Mesendoderm (in vitro differentiated cells): Measurements from ENCODE around the gene PPP1R16B.
A peak's percentile ranks its signal among the peaks of the same experiment; 100 is the strongest.

Experiments used
- DNase-seq: peaks from one replicate; pipeline ENCODE4 v3.0.0; 2013
- H2AK5ac ChIP-seq: 2 replicates; pipeline ENCODE4 v1.6.1; 2013; ENCODE audit warnings: low read length, inconsistent platforms
- H2BK120ac ChIP-seq: 2 replicates; pipeline ENCODE4 v1.6.1; 2013; ENCODE audit warnings: low read depth, mild to moderate bottlenecking, low read length, moderate library complexity, mixed read lengths
- H2BK15ac ChIP-seq: replicated peaks from 2 replicates; pipeline ENCODE4 v1.6.1; 2013; ENCODE audit warnings: low read depth, mild to moderate bottlenecking, moderate library complexity
- H2BK5ac ChIP-seq: 2 replicates; pipeline ENCODE4 v1.6.1; 2013; ENCODE audit warnings: low read length, inconsistent platforms
- H3K18ac ChIP-seq: 2 replicates; pipeline ENCODE4 v1.6.1; 2013; ENCODE audit warnings: mild to moderate bottlenecking, low read length, mixed read lengths
- H3K23ac ChIP-seq: one replicate; pipeline ENCODE4 v1.6.1; 2013; ENCODE audit warnings: low read length
- H3K27ac ChIP-seq: 2 replicates; pipeline ENCODE4 v1.5.1; 2013; ENCODE audit warnings: low read depth, mild to moderate bottlenecking, inconsistent platforms, low read length, moderate library complexity
- H3K27me3 ChIP-seq: 2 replicates; pipeline ENCODE4 v1.6.1; 2013; ENCODE audit warnings: low read length, control low read depth, mild to moderate bottlenecking, inconsistent platforms; ENCODE audit not compliant: insufficient read depth, poor library complexity
- H3K36me3 ChIP-seq: 2 replicates; pipeline ENCODE4 v1.6.1; 2013; ENCODE audit warnings: low read length, inconsistent platforms; ENCODE audit not compliant: control insufficient read depth, insufficient read depth
- H3K4ac ChIP-seq: one replicate; pipeline ENCODE4 v1.6.1; 2013; ENCODE audit warnings: low read depth, mild to moderate bottlenecking, low read length, moderate library complexity
- H3K4me1 ChIP-seq: 2 replicates; pipeline ENCODE4 v1.6.1; 2013; ENCODE audit warnings: low read depth, low read length, inconsistent platforms; ENCODE audit not compliant: control insufficient read depth
- H3K4me2 ChIP-seq: 2 replicates; pipeline ENCODE4 v1.6.1; 2013; ENCODE audit warnings: low read length
- H3K4me3 ChIP-seq: 2 replicates; pipeline ENCODE4 v1.5.1; 2013; ENCODE audit warnings: mild to moderate bottlenecking, low read length
- H3K56ac ChIP-seq: one replicate; pipeline ENCODE4 v1.6.1; 2013; ENCODE audit warnings: low read length
- H3K79me1 ChIP-seq: 2 replicates; pipeline ENCODE4 v1.6.1; 2013; ENCODE audit warnings: low read length, inconsistent platforms
- H3K79me2 ChIP-seq: 2 replicates; pipeline ENCODE4 v1.6.1; 2013; ENCODE audit warnings: mild to moderate bottlenecking, low read length; ENCODE audit not compliant: control insufficient read depth, insufficient read depth
- H3K9ac ChIP-seq: 2 replicates; pipeline ENCODE4 v1.6.1; 2013; ENCODE audit warnings: low read length, inconsistent platforms
- H4K5ac ChIP-seq: one replicate; pipeline ENCODE4 v1.6.1; 2013; ENCODE audit warnings: low read length
- H4K8ac ChIP-seq: one replicate; pipeline ENCODE4 v1.6.1; 2013; ENCODE audit warnings: low read depth, mild to moderate bottlenecking, control low read depth, low read length, moderate library complexity
- WGBS: extraction: QIAGEN DNeasy Blood & Tissue Kit; methylation state at CpG from one replicate; pipeline ENCODE4 v1.1.7; 2013; ENCODE audit warnings: low lambda C conversion rate, missing lambda C conversion rate; ENCODE audit not compliant: insufficient coverage; ENCODE audit errors: extremely low coverage; 5-methylcytosine and 5-hydroxymethylcytosine counted together

The PPP1R16B gene

DNA sequence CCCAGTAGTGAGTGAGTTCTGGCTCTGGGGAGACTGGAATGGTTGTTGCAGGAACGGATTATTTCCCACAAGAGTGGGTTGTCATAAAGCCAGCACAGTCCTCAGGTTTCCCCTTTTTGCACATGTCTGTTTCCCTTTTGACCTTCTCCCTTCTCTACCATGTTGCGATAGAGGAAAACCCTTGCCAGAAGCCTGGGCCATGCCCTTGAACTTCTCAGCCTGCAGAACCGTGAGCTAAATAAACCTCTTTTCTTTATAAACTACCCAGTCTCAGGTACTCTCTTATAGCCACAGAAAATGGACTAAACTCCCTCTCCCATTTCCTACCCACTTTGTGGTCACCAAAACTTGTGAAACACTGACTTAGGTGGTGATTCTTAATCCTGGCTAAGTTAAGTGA lies 7.2 kb upstream of the PPP1R16B start:
- no peak overlapping the region for H3K23ac ChIP-seq
- no peak overlapping the region for H2BK15ac ChIP-seq
- H3K79me1 ChIP-seq, result no peaks in the 10 kb centered on the region
- no peaks in the 10 kb centered on the region for H3K79me2 ChIP-seq
- WGBS, result no CpG with 5 or more reads among the region's 3 CpGs
- H3K4me1 ChIP-seq, result no peaks in the 10 kb centered on the region
- no peaks in the 10 kb centered on the region for H3K27me3 ChIP-seq
- H3K4me2 ChIP-seq, result no peak overlapping the region
- H3K4me3 ChIP-seq, result no peak overlapping the region
- no peak overlapping the region for H4K8ac ChIP-seq
- no peak for DNase-seq
- no peak overlapping the region for H3K4ac ChIP-seq
- H3K56ac ChIP-seq, result no peak overlapping the region
- H2BK120ac ChIP-seq, result no peak overlapping the region
- no peak overlapping the region for H4K5ac ChIP-seq
- no peak overlapping the region for H2AK5ac ChIP-seq
- no peak overlapping the region for H2BK5ac ChIP-seq
- no peak overlapping the region for H3K27ac ChIP-seq
- no peak overlapping the region for H3K9ac ChIP-seq
- H3K18ac ChIP-seq, result no peak overlapping the region
- H3K36me3 ChIP-seq, result no peaks in the 10 kb centered on the region

DNA sequence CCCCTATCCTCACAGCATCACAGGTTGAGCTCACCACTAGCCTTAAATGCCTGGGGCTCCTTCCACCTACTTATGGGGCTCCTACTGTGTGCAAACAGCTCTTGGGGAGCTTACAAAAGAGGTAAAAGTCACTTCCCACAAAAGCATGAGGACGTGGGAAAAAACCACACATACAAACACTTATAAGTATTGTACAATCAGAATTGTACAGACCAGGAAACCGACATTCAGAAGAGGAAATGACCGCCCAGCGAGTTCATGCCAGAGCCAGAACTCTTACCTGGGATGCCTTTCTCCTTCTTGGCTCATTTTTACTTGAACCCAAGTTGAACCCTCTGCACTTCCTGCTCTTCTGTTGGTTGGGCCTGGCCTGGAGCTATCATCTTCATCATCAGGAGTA lies 6.3 kb upstream of the PPP1R16B start:
- Histone ChIP-seq H3K23ac (no peak overlapping the region), H4K5ac (no peak overlapping the region), H3K4me2 (no peak overlapping the region), H3K18ac (no peak overlapping the region), H2BK120ac (no peak overlapping the region), H2BK5ac (no peak overlapping the region), H4K8ac (no peak overlapping the region), H3K4me1 (peaks cover 5% of the 10 kb centered on the region), H3K27ac (no peak overlapping the region), H3K27me3 (no peaks in the 10 kb centered on the region), H3K9ac (no peak overlapping the region), H3K79me2 (no peaks in the 10 kb centered on the region), H3K4ac (no peak overlapping the region), H3K36me3 (no peaks in the 10 kb centered on the region), H2BK15ac (no peak overlapping the region), H2AK5ac (no peak overlapping the region), H3K4me3 (no peak overlapping the region), H3K79me1 (no peaks in the 10 kb centered on the region), H3K56ac (no peak overlapping the region)
- no CpG with 5 or more reads among the region's 4 CpGs for WGBS
- DNase-seq, result no peak

DNA sequence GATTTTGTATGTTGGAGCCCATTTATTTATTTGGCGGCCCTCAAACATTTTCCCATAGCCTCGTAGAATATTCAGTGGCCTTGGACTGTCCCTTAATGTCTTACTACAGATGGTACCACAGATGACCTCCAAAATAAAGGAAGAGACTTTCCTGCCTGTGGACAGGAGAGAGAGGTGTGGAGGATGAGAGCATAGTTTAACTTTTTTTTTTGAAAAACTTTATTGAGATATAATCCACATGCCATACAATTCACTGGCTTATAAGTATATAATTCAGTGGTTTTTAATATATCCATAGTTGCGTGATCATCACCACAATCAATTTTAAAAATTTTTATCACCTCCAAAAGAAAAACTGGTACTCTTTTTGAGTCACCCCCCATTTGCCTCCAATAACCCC lies 4.6 kb upstream of the PPP1R16B start:
- H3K23ac ChIP-seq, result no peak overlapping the region
- no peak overlapping the region for H2BK5ac ChIP-seq
- WGBS, result no CpG with 5 or more reads among the region's 3 CpGs
- H3K4me1 ChIP-seq, result peaks cover 9% of the 10 kb centered on the region
- no peak overlapping the region for H3K56ac ChIP-seq
- H3K36me3 ChIP-seq, result no peaks in the 10 kb centered on the region
- H2BK15ac ChIP-seq, result no peak overlapping the region
- H3K9ac ChIP-seq, result no peak overlapping the region
- no peak overlapping the region for H2BK120ac ChIP-seq
- no peak overlapping the region for H3K4me3 ChIP-seq
- H3K18ac ChIP-seq, result no peak overlapping the region
- no peak overlapping the region for H4K5ac ChIP-seq
- no peak overlapping the region for H3K4me2 ChIP-seq
- DNase-seq, result no peak
- H3K4ac ChIP-seq, result no peak overlapping the region
- H3K79me2 ChIP-seq, result no peaks in the 10 kb centered on the region
- no peak overlapping the region for H2AK5ac ChIP-seq
- H3K79me1 ChIP-seq, result no peaks in the 10 kb centered on the region
- H3K27me3 ChIP-seq, result no peaks in the 10 kb centered on the region
- no peak overlapping the region for H3K27ac ChIP-seq
- H4K8ac ChIP-seq, result no peak overlapping the region

DNA sequence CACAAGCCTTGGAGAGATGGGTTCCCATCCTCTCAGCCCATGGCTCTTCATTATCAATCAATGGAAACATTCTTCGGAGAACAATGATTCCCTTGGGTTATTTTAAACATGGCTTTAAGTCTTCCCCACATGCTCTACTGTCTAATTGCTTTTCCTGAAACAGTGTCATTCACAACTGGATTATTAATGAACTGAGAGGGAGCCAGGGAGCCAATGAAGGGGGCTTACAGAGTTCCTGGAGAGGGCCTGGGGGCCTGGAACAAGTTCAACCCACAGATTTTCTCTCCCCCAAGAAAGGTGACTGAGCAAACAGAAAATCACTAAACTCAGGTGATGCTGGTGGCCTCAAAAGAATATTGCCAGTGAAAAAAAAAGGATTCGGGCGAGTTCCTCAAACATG lies 1.3 kb upstream of the PPP1R16B start:
- no peak overlapping the region for H2AK5ac ChIP-seq
- no peak overlapping the region for H4K5ac ChIP-seq
- H3K18ac ChIP-seq, result peak overlapping the region; percentile 35
- H3K27ac ChIP-seq, result peak overlapping the region; percentile 70
- H3K79me2 ChIP-seq, result no peaks in the 10 kb centered on the region
- peaks cover 9% of the 10 kb centered on the region for H3K4me1 ChIP-seq
- peak overlapping the region; percentile 65 for H3K56ac ChIP-seq
- WGBS, result no CpG with 5 or more reads among the region's 3 CpGs
- H3K9ac ChIP-seq, result peak overlapping the region; percentile 2
- H3K36me3 ChIP-seq, result no peaks in the 10 kb centered on the region
- H3K27me3 ChIP-seq, result no peaks in the 10 kb centered on the region
- H3K4ac ChIP-seq, result peak overlapping the region; percentile 72
- H3K79me1 ChIP-seq, result peaks cover 2% of the 10 kb centered on the region
- H2BK5ac ChIP-seq, result peak overlapping the region; percentile 69
- no peak overlapping the region for H3K4me3 ChIP-seq
- H2BK15ac ChIP-seq, result no peak overlapping the region
- no peak overlapping the region for H2BK120ac ChIP-seq
- DNase-seq, result peak; percentile 30
- no peak overlapping the region for H3K23ac ChIP-seq
- no peak overlapping the region for H4K8ac ChIP-seq
- no peak overlapping the region for H3K4me2 ChIP-seq

DNA sequence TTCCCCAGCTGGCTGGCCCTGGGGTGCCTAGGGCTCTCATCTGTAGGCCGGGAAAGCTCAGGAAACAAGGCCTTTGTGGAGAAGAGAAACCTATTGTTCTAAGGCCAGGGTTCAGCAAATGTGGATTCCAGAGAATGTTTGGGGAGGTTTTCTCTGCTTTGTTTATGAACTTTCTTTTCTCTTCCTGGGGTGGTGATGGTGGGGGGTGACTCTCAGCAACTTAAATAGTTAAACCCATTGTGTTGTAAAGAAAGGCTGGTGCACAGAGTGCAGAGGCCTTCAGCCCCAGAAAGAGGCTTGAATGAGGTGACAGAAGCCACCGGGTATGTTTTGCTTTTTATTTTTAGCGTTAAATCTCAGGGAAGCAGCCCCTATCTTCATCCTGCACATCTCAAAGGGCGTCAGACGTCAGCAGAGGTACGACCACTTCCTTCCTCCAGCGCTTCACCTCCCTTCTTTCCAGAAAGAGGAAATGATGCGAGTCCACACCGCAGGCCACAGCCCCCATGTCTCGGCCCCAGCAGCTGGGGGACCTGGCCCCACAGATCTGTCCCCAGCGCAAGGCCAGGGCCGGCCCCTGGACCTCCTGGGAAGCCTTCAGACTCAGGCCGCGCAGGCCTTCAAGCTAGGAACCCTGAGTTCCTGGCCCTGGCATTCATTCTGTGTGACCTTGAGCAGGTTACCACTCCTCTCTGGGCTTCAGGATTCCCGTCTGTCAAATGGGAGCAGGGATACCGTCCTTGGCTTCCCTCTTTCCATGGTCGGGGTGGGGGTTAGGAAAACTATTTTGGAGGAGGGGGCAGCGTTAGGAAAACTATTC lies 605 bp upstream of the PPP1R16B start:
- H4K8ac ChIP-seq, result no peak overlapping the region
- H3K27ac ChIP-seq, result peak overlapping the region; percentile 70
- peak overlapping the region; percentile 72 for H3K4ac ChIP-seq
- DNase-seq, result peak; percentile 89
- no CpG with 5 or more reads among the region's 18 CpGs for WGBS
- peaks cover 9% of the 10 kb centered on the region for H3K4me1 ChIP-seq
- peak overlapping the region; percentile 5 for H2BK5ac ChIP-seq
- H3K18ac ChIP-seq, result peak overlapping the region; percentile 35
- no peak overlapping the region for H3K23ac ChIP-seq
- no peaks in the 10 kb centered on the region for H3K79me2 ChIP-seq
- peaks cover 2% of the 10 kb centered on the region for H3K79me1 ChIP-seq
- H3K4me2 ChIP-seq, result peak overlapping the region; percentile 63
- H2AK5ac ChIP-seq, result no peak overlapping the region
- H3K9ac ChIP-seq, result peak overlapping the region; percentile 12
- no peaks in the 10 kb centered on the region for H3K36me3 ChIP-seq
- peak overlapping the region; percentile 75 for H3K56ac ChIP-seq
- no peak overlapping the region for H3K4me3 ChIP-seq
- H2BK15ac ChIP-seq, result no peak overlapping the region
- H3K27me3 ChIP-seq, result no peaks in the 10 kb centered on the region
- peak overlapping the region; percentile 23 for H4K5ac ChIP-seq
- H2BK120ac ChIP-seq, result no peak overlapping the region
